Activated naive CD4-positive, alpha-beta T cell treated with anti-CD3 and anti-CD28 coated beads, Interleukin-2, amount 50 U/mL, for 72 hours (primary cell): ENCODE measurements around the gene PNMA8A. TPM values are rescaled to one million over a fixed set of nuclear protein-coding genes. Genes with fewer than 3 reads are reported as not detected.

Experiments
- ATAC-seq, 2 donors: fragments of 150-1000 bp; cut with Tn5 transposase; 2 replicates each; pipeline ENCODE4 v1.10.0; 2021; ENCODE audit warnings: mild to moderate bottlenecking in 2 of 2, moderate library complexity in 2 of 2
- DNase-seq, 2 donors: peaks; one replicate each; pipeline ENCODE4 v3.0.0; 2021 to 2022; ENCODE audit warnings: low spot score in 2 of 2
- H3K27ac Mint-ChIP-seq, 2 donors: one replicate each; pipeline ENCODE4 v1.8.0; 2022; ENCODE audit warnings: mild to moderate bottlenecking in 2 of 2, mixed read lengths in 2 of 2
- H3K36me3 Mint-ChIP-seq, 2 donors: one replicate each; pipeline ENCODE4 v1.8.0; 2022; ENCODE audit warnings: mixed read lengths in 2 of 2
- H3K9me3 Mint-ChIP-seq, 2 donors: one replicate each; pipeline ENCODE4 v1.8.0; 2022; ENCODE audit warnings: mixed read lengths in 2 of 2
- total RNA-seq, 2 donors: library from RNA; stranded (reverse); gene quantifications; one replicate each; pipeline ENCODE4 v1.2.3, GENCODE V29; 2022

Gene PNMA8A
- total RNA-seq, 2 donors from 2014 or later: not detected

DNA sequence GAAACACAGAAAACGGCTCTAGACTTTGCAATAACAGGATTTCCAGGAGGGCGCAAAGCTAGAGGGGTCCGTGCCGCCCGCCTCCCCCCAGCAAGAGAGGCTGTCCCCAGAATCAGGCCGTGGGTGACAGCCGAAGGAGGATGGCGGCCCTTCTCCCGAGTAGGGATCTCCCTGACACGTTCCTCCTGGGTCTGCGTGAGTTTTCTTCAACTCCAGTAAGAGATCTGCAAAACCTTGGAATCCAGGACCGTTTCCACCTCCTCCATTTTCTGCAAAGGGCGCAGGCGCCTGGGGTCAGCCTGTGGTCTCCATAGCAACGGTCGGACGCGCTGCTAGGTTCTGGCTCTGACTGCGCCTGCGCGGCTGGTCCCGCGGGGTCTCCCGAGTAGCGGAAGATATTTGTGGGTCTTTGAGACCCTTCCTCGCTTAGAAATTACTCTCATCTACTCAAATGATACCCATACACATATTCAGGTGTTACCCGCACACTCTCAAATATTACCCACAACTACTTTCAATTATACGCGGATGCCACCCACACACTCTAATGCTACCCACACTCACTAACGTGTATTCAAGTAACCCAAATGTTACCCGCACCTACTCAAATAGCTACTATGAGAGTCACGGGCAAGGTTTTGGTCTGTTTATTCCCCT, 44.7 kb downstream of the PNMA8A start:
- Mint-ChIP-seq H3K36me3 (no peaks in the 10 kb centered on the region), H3K9me3 (no peaks in the 10 kb centered on the region), H3K27ac (no peak overlapping the region)
- DNase-seq (peak in 1 of 2 donors; percentile 42), ATAC-seq (peak; percentile 86)

DNA sequence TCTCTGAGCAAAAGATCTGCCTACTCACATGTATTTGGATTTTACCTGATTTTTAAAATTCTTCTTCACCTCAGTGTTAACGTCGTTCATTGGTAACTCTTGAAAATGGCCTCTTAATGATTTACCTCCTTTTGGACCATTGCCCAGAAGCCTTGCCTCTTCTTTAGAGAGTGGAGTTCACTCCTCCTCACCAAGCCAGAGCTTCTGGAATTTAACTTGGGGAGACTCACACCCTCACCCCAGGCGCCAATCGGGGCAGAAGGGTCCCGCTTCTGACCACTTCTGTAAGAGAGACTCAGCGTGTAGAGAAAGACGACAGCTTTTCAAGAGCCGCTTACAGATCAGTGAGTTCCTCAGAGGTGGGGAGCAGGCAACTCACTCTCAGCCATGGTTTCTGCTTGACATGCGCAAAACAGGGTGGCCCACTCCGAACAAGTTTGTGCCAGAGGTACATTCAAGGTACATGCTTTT, 45.3 kb downstream of the PNMA8A start:
- H3K27ac Mint-ChIP-seq: no peak overlapping the region
- no peaks in the 10 kb centered on the region for H3K36me3 Mint-ChIP-seq
- ATAC-seq (no peak), DNase-seq (no peak)
- H3K9me3 Mint-ChIP-seq: no peaks in the 10 kb centered on the region

DNA sequence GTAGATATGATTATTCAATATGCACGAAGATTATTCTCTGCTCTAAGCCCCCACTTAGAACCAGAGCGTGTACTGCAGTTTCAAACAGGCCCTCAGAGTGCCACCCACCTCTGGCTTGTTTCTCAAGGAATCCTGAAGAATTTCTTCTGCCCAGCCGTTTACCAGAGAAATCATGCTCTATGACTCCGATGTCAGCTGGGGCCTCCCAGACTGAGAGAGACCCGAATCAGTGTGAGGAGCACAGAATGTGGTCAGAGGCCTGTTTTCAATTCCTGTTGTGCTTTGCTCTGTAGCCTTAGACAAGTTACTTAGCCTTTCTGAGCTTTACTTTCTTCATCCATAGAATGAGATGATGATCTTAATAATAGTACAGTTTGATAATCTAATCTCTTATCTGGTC, 48.2 kb downstream of the PNMA8A start:
- no peak for DNase-seq

DNA sequence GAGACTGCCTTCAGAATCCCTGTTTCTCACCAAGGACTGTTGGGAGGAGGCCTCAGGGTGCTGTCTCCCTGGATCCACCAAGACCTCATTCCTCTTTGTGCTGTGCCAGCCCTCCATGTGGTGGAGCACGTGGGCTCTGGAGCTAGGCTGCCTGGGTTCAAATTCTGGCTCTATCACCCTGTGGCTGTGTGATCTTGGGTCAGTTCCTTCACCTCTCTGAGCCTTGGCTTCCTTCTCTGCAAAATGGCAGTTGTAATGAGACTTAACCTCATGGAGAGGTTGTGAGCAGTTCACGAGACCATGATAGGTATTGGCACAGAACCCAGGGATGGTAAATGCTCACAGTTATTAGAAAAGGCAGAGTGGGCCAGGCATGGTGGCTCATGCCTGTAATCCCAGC, 49.0 kb downstream of the PNMA8A start:
- no peaks in the 10 kb centered on the region for H3K36me3 Mint-ChIP-seq
- no peak for ATAC-seq
- DNase-seq: no peak
- H3K27ac Mint-ChIP-seq: no peak overlapping the region
- no peaks in the 10 kb centered on the region for H3K9me3 Mint-ChIP-seq

More for the DNA sequence above, 48.2 kb downstream of the PNMA8A start:
- ATAC-seq: no peak
- no peak overlapping the region for H3K27ac Mint-ChIP-seq
- no peaks in the 10 kb centered on the region for H3K36me3 Mint-ChIP-seq
- H3K9me3 Mint-ChIP-seq: no peaks in the 10 kb centered on the region

DNA sequence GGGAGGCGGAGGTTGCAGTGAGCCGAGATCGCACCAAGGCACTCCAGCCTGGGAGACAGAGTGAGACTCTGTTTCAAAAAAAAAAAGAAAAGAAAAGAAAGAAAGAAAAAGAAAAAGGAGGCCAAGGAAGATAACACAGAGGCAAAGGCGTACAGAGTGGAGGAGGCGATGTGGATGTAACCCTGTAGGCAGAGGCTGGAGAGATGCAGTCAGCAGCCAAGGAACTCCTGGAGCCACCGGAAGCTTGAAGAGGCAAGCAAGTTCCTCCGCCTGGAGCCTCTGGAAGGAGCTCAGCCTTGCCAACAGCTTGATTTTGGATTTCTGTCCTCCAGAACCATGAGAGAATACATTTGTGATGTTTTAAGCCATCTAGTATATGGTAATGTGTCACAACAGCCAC, 51.3 kb downstream of the PNMA8A start:
- DNase-seq: no peak
- ATAC-seq: no peak
- Mint-ChIP-seq H3K36me3 (no peaks in the 10 kb centered on the region), H3K27ac (no peak overlapping the region), H3K9me3 (no peaks in the 10 kb centered on the region)

Other genes starting within 250 kb of the PNMA8A start
- not detected for gene IGFL1, start 241.8 kb downstream of the PNMA8A start, total RNA-seq
- gene HIF3A, start 174.5 kb downstream of the PNMA8A start, total RNA-seq: not detected
- 100 to 1,000 TPM in 1 of 2 donors, 10 to 100 TPM in 1; 73.6 to 118 TPM for gene PPP5C, start 124.5 kb downstream of the PNMA8A start, total RNA-seq
- not detected for gene CCDC8, start 58.0 kb downstream of the PNMA8A start, total RNA-seq
- not detected for gene PNMA8C, start 42.6 kb downstream of the PNMA8A start, total RNA-seq
- under 1 TPM; 0.06 to 0.43 TPM for gene PNMA8B, start 24.3 kb upstream of the PNMA8A start, total RNA-seq
- 100 to 1,000 TPM; 413 to 615 TPM for gene CALM3, start 129.8 kb upstream of the PNMA8A start, total RNA-seq
- 10 to 100 TPM; 14.7 to 38.0 TPM for gene PTGIR, start 153.5 kb upstream of the PNMA8A start, total RNA-seq
- 10 to 100 TPM in 1 of 2 donors, 1 to 10 TPM in 1; 5.2 to 17.4 TPM for gene GNG8, start 164.6 kb upstream of the PNMA8A start, total RNA-seq
- 10 to 100 TPM in 1 of 2 donors, 1 to 10 TPM in 1; 1.9 to 25.9 TPM for gene DACT3, start 189.6 kb upstream of the PNMA8A start, total RNA-seq
- 100 to 1,000 TPM in 1 of 2 donors, 10 to 100 TPM in 1; 76.8 to 129 TPM for gene PRKD2, start 245.6 kb upstream of the PNMA8A start, total RNA-seq